H1 (cell line): ENCODE results near the gene SPATA13. TPM values are rescaled to one million over a fixed set of nuclear protein-coding genes. Genes with fewer than 3 reads are reported as not detected.

Source experiments
- CTCF ChIA-PET: fragments of 300-600 bp; sonication (Branson Sonifier 250); formaldehyde crosslinking; loops from one replicate; lab custom pipeline; 2021; ENCODE audit not compliant: partially characterized antibody; lab: Charles Lee
- POLR2A ChIA-PET: fragments of 300-600 bp; sonication (Branson Sonifier 250); formaldehyde crosslinking; loops from one replicate; lab custom pipeline; 2021; ENCODE audit warnings: inconsistent platforms; ENCODE audit not compliant: partially characterized antibody; lab: Charles Lee
- DNase-seq, 2 experiments: peaks; one replicate each; pipeline versions ENCODE4 v3.0.0 to v3.0.0-alpha.2; 2010 to 2022; ENCODE audit warnings: low spot score in 2 of 2, low read depth in 1 of 2, mixed read lengths in 1 of 2
- FAIRE-seq: peaks from 2 replicates; lab custom pipeline; 2011; peaks lifted over from hg19 to GRCh38; lab: Jason Lieb, UNC
- H2AFZ ChIP-seq: 2 replicates; pipeline ENCODE4 v1.8.1; 2012; ENCODE audit warnings: low read length, inconsistent platforms
- H2AK5ac ChIP-seq: 2 replicates; pipeline ENCODE4 v1.6.1; 2013; ENCODE audit warnings: low read depth, low read length
- H2BK120ac ChIP-seq: replicated peaks from 2 replicates; pipeline ENCODE3; 2013; ENCODE audit warnings: low read depth, low read length, inconsistent platforms
- H2BK12ac ChIP-seq: 2 replicates; pipeline ENCODE4 v1.6.1; 2013; ENCODE audit warnings: low read depth, low read length
- H2BK15ac ChIP-seq: 2 replicates; pipeline ENCODE4 v1.6.1; 2013; ENCODE audit warnings: low read length
- H2BK20ac ChIP-seq: 2 replicates; pipeline ENCODE4 v1.6.1; 2013; ENCODE audit warnings: low read length
- H2BK5ac ChIP-seq: 2 replicates; pipeline ENCODE4 v1.6.1; 2013; ENCODE audit warnings: low read depth, low read length
- H3K14ac ChIP-seq: 2 replicates; pipeline ENCODE4 v1.6.1; 2013; ENCODE audit warnings: inconsistent platforms; ENCODE audit not compliant: insufficient read length
- H3K18ac ChIP-seq: 2 replicates; pipeline ENCODE4 v1.6.1; 2013; ENCODE audit warnings: low read length; ENCODE audit errors: extremely low read depth
- H3K23ac ChIP-seq: 2 replicates; pipeline ENCODE4 v1.6.1; 2013; ENCODE audit warnings: inconsistent platforms; ENCODE audit not compliant: insufficient read length
- H3K23me2 ChIP-seq: 2 replicates; pipeline ENCODE4 v1.6.1; 2013; ENCODE audit warnings: low read depth, low read length
- H3K27ac ChIP-seq: 2 replicates; pipeline ENCODE4 v1.6.1; 2011; ENCODE audit warnings: low read depth, low read length, inconsistent platforms
- H3K27me3 ChIP-seq, 4 experiments: replicated peaks in 1 of 4; 1 replicate in 1 of 4; 2 replicates in 3 of 4; pipeline versions ENCODE4 v1.6.1 to v1.8.1; 2011 to 2013; ENCODE audit warnings: low read length in 3 of 4, mild to moderate bottlenecking in 3 of 4, inconsistent platforms in 2 of 4, mixed read lengths in 2 of 4, moderate library complexity in 1 of 4; ENCODE audit not compliant: control insufficient read depth in 3 of 4, insufficient read depth in 3 of 4; ENCODE audit errors: extremely low read depth in 1 of 4
- H3K36me3 ChIP-seq, 4 experiments: 2 replicates each; pipeline versions ENCODE4 v1.6.1 to v1.8.1; 2011 to 2013; ENCODE audit warnings: mild to moderate bottlenecking in 4 of 4, low read length in 3 of 4, moderate library complexity in 2 of 4, control low read depth in 1 of 4, inconsistent platforms in 1 of 4; ENCODE audit not compliant: insufficient read depth in 4 of 4, control insufficient read depth in 2 of 4
- H3K4ac ChIP-seq: replicated peaks from 2 replicates; pipeline ENCODE3; 2013; ENCODE audit warnings: low read length, low read depth, mixed read lengths, inconsistent platforms; ENCODE audit not compliant: insufficient read length
- H3K4me1 ChIP-seq, 4 experiments: replicated peaks in 1 of 4; 1 replicate in 1 of 4; 2 replicates in 3 of 4; pipeline versions ENCODE4 v1.6.1 to v1.8.1; 2011 to 2013; ENCODE audit warnings: low read length in 3 of 4, inconsistent platforms in 2 of 4, mixed read lengths in 1 of 4; ENCODE audit not compliant: insufficient read depth in 4 of 4, control insufficient read depth in 3 of 4
- H3K4me2 ChIP-seq, 2 experiments: 2 replicates each; pipeline versions ENCODE4 v1.6.1 to v1.8.1; 2011 to 2013; ENCODE audit warnings: low read depth in 2 of 2, low read length in 2 of 2, control low read depth in 1 of 2, inconsistent platforms in 1 of 2, mild to moderate bottlenecking in 1 of 2; ENCODE audit not compliant: insufficient read depth in 1 of 2
- H3K4me3 ChIP-seq, 4 experiments: fragments of 200-600, 300-600 bp in 1 of 4; sonication (generic), shearing (Covaris generic), sonication (Bioruptor Twin) in 1 of 4; 2 replicates each; pipeline versions ENCODE4 v1.5.1 to v1.8.1; 2011 to 2016; ENCODE audit warnings: low read length in 4 of 4, low read depth in 3 of 4, control low read depth in 2 of 4, inconsistent platforms in 2 of 4, mild to moderate bottlenecking in 2 of 4, mixed read lengths in 1 of 4, moderate library complexity in 1 of 4; ENCODE audit not compliant: insufficient read depth in 2 of 4; ENCODE audit errors: extremely low read depth in 1 of 4
- H3K56ac ChIP-seq: replicated peaks from 2 replicates; pipeline ENCODE3; 2013; ENCODE audit warnings: low read depth, mild to moderate bottlenecking, mixed read lengths, low read length, inconsistent platforms; ENCODE audit not compliant: insufficient read length
- H3K79me1 ChIP-seq: 2 replicates; pipeline ENCODE4 v1.6.1; 2013; ENCODE audit warnings: low read depth, low read length, control low read depth
- H3K79me2 ChIP-seq, 2 experiments: 2 replicates each; pipeline versions ENCODE4 v1.6.1 to v1.8.1; 2012 to 2013; ENCODE audit warnings: low read length in 2 of 2, mild to moderate bottlenecking in 2 of 2, inconsistent platforms in 1 of 2; ENCODE audit not compliant: insufficient read depth in 2 of 2, control insufficient read depth in 1 of 2
- H3K9ac ChIP-seq, 4 experiments: replicated peaks in 1 of 4; 1 replicate in 1 of 4; 2 replicates in 3 of 4; pipeline versions ENCODE4 v1.6.1 to v1.8.1; 2011 to 2013; ENCODE audit warnings: low read depth in 3 of 4, low read length in 3 of 4, control low read depth in 2 of 4, mild to moderate bottlenecking in 2 of 4, moderate library complexity in 2 of 4, inconsistent platforms in 1 of 4; ENCODE audit errors: extremely low read depth in 1 of 4
- H3K9me3 ChIP-seq, 2 experiments: 2 replicates each; pipeline versions ENCODE4 v1.6.1 to v1.8.1; 2012 to 2013; ENCODE audit warnings: mild to moderate bottlenecking in 2 of 2, moderate library complexity in 2 of 2, control low read depth in 1 of 2, inconsistent platforms in 1 of 2, low read depth in 1 of 2, low read length in 1 of 2, mixed read lengths in 1 of 2; ENCODE audit not compliant: insufficient read depth in 2 of 2
- H4K20me1 ChIP-seq, 2 experiments: replicated peaks in 1 of 2; 2 replicates each; pipeline versions ENCODE3 to v1.8.1; 2011 to 2013; ENCODE audit warnings: inconsistent platforms in 2 of 2, low read length in 2 of 2, mild to moderate bottlenecking in 1 of 2; ENCODE audit not compliant: insufficient read depth in 2 of 2, control insufficient read depth in 1 of 2
- H4K5ac ChIP-seq: 2 replicates; pipeline ENCODE4 v1.6.1; 2013; ENCODE audit warnings: low read length, low read depth, mixed read lengths, inconsistent platforms; ENCODE audit not compliant: insufficient read length
- H4K8ac ChIP-seq: 2 replicates; pipeline ENCODE4 v1.8.0; 2013; ENCODE audit warnings: mild to moderate bottlenecking, moderate library complexity, low read length, inconsistent platforms; ENCODE audit not compliant: insufficient read depth; ENCODE audit errors: extremely low read depth
- H4K91ac ChIP-seq: replicated peaks from 2 replicates; pipeline ENCODE3; 2013; ENCODE audit warnings: low read length, mixed read lengths, inconsistent platforms; ENCODE audit not compliant: insufficient read length
- BACH1 ChIP-seq: IDR thresholded peaks from 2 replicates; pipeline ENCODE4 v1.6.1; 2012; ENCODE audit warnings: low read length, improper control_type of control experiment
- CHD1 ChIP-seq: IDR thresholded peaks from 2 replicates; pipeline ENCODE4 v1.6.1; 2012; ENCODE audit warnings: low read depth, low read length, improper control_type of control experiment
- MAFK ChIP-seq: IDR thresholded peaks from 2 replicates; pipeline ENCODE4 v1.6.1; 2012; ENCODE audit warnings: low read depth, mild to moderate bottlenecking, improper control_type of control experiment, low read length
- YY1 ChIP-seq: IDR thresholded peaks from 2 replicates; pipeline ENCODE4 v1.6.1; 2011; ENCODE audit warnings: low read depth, mild to moderate bottlenecking, low read length
- WGBS, 2 experiments: shearing (Covaris generic) in 1 of 2; methylation state at CpG; one replicate each; pipeline versions ENCODE4 v1.1.6 to v1.1.7; 2013 to 2015; ENCODE audit warnings: low lambda C conversion rate in 2 of 2, mixed read lengths in 2 of 2, inconsistent platforms in 1 of 2, low coverage in 1 of 2, missing lambda C conversion rate in 1 of 2; ENCODE audit not compliant: insufficient replicate concordance in 2 of 2, insufficient coverage in 1 of 2, insufficient read length in 1 of 2; ENCODE audit errors: extremely low coverage in 1 of 2, missing lambda C conversion rate in 1 of 2; 5-methylcytosine and 5-hydroxymethylcytosine counted together
- polyA plus RNA-seq, 7 experiments: library from polyadenylated mRNA; depleted of rRNA in 3 of 7; stranded (reverse) in 5 of 7; unstranded in 2 of 7; fragments of >200 nt in 5 of 7; fragments of 200-250 nt in 2 of 7; gene quantifications; 1 replicate in 5 of 7; 2 replicates in 1 of 7; 4 replicates in 1 of 7; pipeline versions ENCODE4 v1.2.1 to v1.2.3, GENCODE V29; 2011 to 2013; ENCODE audit warnings: missing spikeins in 2 of 7, mixed read lengths in 2 of 7
- total RNA-seq: library from RNA; stranded (reverse); fragmentation: NEBNext Ultra II Directional; extraction: Animal tissue kit (Norgen Biotek cat#: 25700); gene quantifications from 2 replicates; pipeline ENCODE4 v1.2.1, GENCODE V29; 2021

Gene SPATA13
- total and polyA plus RNA-seq, 2 of the 8 experiments (the other 6 are each of a cell fraction or from before 2014, with no cell fraction given) = 12.6 to 30.9 TPM

- no peaks in the 10 kb centered on the region for H3K9me3 ChIP-seq
- no peak overlapping the region; the same call in 1 of the 2 replicates for H3K18ac ChIP-seq
- no peak overlapping the region for H2BK12ac ChIP-seq
- H3K4me3 ChIP-seq = no peak overlapping the region
- no peak overlapping the region for H4K91ac ChIP-seq
- no peak overlapping the region for H3K23ac ChIP-seq
- DNase-seq (no peak), FAIRE-seq (no peak)
- H2AK5ac ChIP-seq = no peak overlapping the region
- no peak overlapping the region for H4K5ac ChIP-seq
- TF ChIP-seq MAFK = peak; percentile 25; the same call in 1 of the 2 replicates
- TF ChIP-seq YY1 = no peak
- TF ChIP-seq CHD1 = no peak
- TF ChIP-seq BACH1 = 0 out of 2 replicates have a peak, but pooled peaks have one; percentile 41
- no peak overlapping the region for H2BK5ac ChIP-seq
- no peaks in the 10 kb centered on the region for H3K36me3 ChIP-seq
- 87% methylated on average over 10 of the region's 10 CpGs; no CpG with 5 or more reads in 1 of the 2 experiments for WGBS, 2 experiments
- no peak overlapping the region for H2BK20ac ChIP-seq
- H3K79me2 ChIP-seq = peaks cover 0 to 17% of the 10 kb centered on the region in 2 experiments; a peak in 1 of 4 replicates
- no peak overlapping the region for H3K4ac ChIP-seq
- H3K27ac ChIP-seq = no peak overlapping the region
- peaks cover 7% of the 10 kb centered on the region; the same call in 1 of the 2 replicates for H3K79me1 ChIP-seq
- ChIA-PET CTCF (interaction anchor here (1.0 to 1.3 kb wide), 3 partner anchors 14 to 204 kb away, joined by 3 read pairs; no protein-coding TSS in a partner anchor), POLR2A (no interaction called here)
- no peak overlapping the region for H3K14ac ChIP-seq
- no peak overlapping the region for H3K9ac ChIP-seq
- H3K4me1 ChIP-seq = peaks cover 0 to 2% (median 0%) of the 10 kb centered on the region in 4 experiments; a peak in 1 of 7 replicates
- no peak overlapping the region for H2AFZ ChIP-seq
- H2BK15ac ChIP-seq = no peak overlapping the region
- H4K8ac ChIP-seq = no peak overlapping the region
- no peaks in the 10 kb centered on the region for H3K27me3 ChIP-seq
- no peak overlapping the region for H2BK120ac ChIP-seq
- no peak overlapping the region for H3K4me2 ChIP-seq
- H3K23me2 ChIP-seq = no peaks in the 10 kb centered on the region
- H4K20me1 ChIP-seq = peaks cover 0 to 3% of the 10 kb centered on the region in 2 experiments
- H3K56ac ChIP-seq = no peak overlapping the region
Observed at GRCh38 chr13:24241336-24241735, 80.8 kb downstream of the SPATA13 start.
